UCSD-AML1 (cell line): ENCODE data around the gene TAS2R60.

Experiments
- DNase-seq: peaks from one replicate; lab custom pipeline; 2025; ENCODE audit not compliant: unreplicated experiment; lab: John Stamatoyannopoulos, UW

Gene TAS2R60

DNA sequence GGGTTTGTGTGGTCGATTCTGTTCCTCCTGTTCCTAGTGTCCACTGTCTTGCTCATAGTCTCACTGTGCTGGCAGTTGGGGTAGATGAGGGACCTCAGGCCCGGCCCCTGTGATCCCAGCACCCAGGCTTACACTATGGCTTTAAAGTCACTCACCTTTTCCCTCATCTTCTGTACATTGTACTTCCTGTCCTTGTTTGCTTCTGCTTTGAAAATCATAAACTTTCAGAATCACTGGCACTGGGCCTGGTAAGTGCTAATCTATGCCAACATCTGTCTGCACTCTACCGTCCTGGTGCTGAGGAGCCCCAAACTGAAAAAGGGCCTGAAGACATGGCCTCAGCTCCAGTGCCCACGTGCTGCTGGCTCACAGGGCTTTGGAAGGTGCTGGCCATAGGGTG is 5.7 kb upstream of the TAS2R60 start:
- DNase-seq, result no peak

DNA sequence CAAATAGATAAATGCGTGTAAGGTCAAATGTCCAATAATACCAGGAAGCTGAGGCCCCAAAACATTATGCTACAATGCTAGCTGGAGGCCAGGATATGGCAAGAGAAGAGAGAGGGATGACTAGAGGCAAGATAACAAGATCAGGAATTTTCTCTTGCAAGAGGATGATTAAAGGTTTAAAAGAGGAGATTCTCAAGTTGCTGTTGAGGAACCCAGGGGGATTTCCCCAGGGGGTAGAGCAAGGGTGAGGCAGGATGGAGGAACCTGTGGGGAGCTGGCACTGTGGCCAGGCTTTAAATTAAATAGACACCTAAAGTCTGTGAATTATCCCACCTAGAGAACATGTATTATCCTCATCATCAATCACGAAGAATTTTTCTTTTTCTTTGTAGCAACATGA is 3.4 kb upstream of the TAS2R60 start:
- no peak for DNase-seq

DNA sequence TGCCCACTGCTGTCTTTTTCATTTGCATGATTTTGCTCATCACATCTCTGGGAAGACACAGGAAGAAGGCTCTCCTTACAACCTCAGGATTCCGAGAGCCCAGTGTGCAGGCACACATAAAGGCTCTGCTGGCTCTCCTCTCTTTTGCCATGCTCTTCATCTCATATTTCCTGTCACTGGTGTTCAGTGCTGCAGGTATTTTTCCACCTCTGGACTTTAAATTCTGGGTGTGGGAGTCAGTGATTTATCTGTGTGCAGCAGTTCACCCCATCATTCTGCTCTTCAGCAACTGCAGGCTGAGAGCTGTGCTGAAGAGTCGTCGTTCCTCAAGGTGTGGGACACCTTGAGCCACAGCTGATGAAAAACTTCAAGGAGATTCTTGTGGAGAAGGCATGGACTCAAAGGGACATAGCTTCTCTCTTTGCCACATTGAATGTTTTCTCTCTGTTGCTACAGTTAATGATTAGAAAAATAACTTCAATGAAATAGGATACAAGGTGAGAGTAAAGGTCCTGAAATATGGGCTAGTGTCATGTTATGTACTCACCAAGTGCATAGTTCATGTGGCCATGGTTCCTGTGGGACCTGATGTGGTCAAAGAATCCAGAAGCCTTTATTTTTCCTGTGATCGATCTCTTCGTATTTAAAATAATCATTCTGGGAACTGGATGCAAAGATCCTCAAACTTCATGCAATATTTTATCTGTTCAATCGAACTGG is 970 bp downstream of the TAS2R60 start:
- DNase-seq, result no peak

DNA sequence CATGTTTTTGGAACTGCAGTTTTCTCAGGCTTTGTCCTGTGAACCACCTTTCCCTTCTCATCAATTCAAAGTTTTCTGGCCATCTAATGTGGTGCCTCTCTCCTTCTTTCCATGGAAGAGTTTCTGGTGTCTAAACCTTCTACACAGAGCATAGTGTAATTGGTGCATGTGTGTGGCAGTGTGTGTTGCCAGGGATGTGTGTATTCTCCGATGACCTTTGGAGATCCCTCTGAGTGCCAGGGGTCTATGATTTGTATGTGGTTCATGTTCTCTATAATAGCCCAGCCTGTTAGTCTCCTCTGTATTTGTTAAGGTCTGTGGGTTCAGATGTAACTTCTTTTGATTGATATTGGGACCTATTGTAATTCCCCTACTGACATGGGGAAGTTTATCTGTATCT is 1.5 kb downstream of the TAS2R60 start:
- DNase-seq, result no peak

DNA sequence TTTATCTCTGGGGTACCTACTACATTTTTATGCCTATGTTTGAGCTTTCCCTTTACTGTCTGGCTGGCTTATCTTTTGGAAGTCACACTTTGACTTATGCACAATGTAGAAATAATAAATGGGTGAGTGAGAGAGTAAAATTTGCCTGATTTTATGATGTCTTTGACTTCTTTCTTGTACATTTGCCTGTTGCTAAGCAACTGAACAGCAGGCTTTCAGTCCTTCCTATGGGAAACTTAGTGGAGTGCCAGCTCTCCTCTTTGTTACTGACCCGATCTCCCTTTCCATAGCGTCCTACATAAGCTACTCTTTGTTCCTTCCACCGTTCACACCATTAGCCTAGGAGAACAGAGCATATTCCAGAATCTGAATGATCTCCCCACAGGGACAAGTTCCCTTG is 4.2 kb downstream of the TAS2R60 start:
- DNase-seq, result no peak

DNA sequence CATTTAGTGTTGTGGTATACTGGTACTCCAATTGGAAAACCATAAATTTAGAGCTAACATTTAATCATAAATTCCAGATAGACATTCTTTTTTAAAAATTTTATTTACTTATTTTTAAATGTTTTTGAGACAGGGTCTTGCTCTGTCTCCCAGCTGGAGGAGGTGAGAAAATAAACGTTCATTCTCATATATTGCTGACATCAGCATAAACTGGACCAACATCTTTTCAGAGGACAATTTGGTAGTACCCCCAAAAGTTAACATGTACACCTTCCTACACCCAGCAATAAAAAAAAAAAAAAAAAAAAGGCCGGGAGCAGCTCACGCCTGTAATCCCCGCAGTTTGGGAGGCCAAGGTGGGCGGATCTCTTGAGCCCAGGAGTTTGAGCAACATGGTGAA is 5.2 kb downstream of the TAS2R60 start:
- DNase-seq, result no peak

DNA sequence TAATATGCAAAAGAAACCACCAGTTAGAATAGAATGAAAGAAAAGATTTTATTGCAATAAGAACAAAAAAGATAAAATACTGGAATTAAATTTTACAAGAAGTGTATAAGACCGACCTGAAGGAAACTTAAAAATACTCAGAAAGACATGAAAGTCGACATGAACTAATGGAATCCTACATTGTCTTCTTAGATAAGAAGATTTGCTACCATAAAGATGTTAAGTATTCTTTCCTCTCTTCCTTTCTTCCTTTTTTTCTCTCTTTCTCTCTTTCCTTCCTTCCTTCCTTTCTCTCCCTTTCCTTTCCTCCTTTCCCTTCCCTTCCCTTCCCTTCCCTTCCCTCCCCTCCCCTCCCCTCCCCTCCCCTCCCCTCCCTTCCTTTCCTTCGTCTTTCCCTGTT is 6.5 kb downstream of the TAS2R60 start:
- no peak for DNase-seq

DNA sequence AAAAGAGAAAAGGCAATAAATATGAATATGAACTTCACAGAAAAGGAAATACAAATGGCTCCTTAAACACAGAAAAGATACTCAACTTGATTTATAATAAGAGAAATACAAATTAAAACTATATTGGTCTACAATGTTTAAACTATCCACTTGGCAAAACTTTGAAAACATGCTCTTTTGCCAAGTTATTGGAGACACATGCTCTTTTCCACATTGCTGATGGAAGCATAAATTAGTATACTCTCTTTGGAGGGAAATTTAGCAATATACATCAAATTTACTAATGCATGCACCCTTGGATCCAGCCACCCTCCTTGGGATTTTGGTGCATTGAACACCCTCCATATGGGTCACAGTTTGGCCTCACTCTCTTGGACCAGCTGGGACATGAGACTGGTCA is 7.9 kb downstream of the TAS2R60 start:
- no peak for DNase-seq

DNA sequence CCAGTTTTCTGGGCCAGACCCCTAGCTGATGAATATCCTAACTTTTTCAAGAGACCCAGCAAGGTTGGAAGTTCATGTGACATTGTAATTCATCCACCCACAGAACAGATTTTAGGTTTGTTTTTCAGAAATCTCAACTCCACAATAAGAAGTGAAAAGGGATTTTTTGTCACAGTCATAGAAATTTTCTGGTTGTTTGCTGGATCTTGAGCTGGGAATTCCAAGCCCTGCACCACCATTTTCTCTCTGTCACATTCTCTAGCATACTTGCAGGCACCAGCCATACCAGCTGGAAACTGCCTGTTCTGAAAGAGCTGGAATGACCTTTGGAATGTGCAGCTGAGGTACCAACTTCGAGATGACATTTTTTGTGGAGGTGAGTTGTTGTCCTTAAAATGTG is 8.5 kb downstream of the TAS2R60 start:
- no peak for DNase-seq

DNA sequence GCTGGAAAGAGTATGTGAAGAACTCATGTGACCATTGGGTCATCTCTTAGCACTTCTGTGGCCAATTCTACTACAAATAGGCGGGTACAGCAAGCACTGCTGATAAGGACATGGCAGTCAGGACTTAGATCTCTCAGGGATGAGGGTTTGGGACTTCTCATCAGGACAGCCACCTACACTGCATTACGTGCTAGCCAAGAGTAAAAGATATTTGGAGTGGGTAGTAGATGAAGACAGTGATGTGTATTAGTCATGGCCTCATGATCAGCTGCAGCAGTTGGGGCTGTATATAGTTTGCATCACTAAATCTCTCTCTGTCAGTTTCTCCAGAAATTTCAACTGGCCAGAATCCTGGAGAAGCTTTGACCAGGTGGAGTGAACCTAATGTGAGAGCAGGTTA is 9.2 kb downstream of the TAS2R60 start:
- DNase-seq, result no peak

DNA sequence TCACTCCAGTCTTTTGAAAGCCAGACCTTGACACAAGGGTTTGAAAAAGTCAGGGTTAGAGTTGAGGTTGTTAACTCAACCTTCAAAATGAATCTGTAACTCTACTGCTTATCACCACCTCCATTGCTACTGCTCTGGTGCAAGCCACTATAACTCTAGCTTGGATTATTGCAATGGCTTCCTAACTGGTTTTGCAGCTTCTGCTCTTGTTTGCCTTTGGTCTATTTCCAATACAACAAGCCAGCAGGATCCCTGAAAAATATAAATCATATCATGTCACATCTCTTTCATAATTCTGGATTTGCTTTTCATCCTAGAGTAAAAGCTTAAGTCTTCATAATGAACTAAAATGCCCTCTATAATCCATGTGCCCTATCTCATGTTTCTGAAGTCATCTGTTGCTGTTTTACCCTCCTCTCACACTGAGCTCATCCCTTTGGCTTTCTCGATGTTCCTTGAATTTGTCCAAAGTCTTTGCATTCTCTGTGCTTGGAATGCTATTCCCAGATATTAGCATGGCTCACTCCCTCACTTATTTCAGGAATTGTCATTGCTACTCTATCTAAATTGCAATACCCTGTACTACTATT is 10.9 kb downstream of the TAS2R60 start:
- no peak for DNase-seq

DNA sequence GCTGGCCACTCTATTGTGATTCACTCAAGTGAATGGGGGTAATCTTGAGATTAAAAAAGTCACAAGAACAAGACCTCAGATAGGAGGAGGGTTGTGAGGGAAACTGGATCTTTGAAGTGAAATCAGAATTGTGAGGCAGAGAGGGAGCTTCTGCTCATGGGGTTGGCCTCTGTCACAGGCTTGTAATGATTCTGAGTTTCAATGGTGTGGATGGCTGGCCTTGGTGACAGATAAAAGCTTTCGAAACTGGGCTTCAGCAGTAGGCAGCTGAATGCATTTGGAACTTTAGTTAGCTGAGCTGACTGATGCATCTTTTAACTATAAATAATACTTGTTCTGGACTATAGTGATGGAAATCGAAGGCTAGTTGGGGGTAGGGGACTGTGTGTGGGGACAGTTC is 12.2 kb downstream of the TAS2R60 start:
- no peak for DNase-seq

DNA sequence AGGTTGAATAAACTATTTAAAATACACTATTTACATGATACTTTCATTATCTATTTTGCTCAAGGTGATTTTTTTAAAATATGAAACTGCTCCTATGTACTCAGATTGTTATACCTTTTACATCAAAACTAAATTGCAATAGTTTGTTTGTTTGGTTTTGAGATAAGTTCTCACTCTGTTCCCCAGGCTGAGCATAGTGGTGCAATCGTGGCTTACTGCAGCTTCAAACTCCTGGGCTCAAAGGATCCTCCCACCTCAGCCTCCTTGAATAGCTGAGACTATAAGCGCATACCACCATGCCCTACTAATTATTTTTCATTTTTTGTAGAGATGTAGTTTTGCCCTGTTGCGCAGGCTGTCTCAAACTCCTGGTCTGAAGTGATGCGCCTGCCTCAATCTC is 12.7 kb downstream of the TAS2R60 start:
- DNase-seq, result no peak

DNA sequence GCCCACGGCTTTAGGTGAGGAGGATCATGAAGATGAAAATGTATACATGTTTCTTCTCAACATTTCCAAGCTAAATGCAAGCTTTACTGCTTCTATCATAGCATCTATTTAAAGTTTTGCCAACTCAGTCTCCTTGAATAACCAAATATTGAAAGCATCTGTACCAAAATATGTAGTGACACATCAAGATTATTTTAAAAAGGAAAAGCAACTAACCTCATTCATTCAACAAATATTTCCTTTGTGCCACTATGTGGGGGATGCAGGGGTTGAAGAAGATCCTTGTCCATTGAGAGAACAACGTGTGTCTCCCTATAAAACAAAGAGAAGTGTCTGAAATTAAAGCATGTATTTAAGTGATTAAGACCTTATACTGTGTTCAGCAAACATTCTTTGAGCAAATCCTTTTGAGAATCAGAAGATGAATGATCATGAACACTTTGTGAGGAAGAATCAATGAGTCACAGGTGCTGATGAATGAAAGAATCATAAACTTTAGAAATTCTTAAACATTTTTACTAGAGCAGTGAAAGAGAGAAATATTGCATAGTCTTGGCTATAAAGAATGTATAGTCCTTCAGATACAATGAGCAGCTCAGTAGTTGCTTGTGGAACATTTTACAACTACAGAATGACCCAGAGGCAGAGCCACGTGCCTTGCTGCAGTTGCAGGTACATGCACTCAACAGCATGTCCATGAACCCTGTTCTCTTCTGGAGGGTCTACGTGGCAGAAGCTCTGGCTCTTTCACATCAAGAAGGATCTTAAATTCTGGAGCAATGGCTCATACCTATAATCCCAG is 13.9 kb downstream of the TAS2R60 start:
- no peak for DNase-seq

DNA sequence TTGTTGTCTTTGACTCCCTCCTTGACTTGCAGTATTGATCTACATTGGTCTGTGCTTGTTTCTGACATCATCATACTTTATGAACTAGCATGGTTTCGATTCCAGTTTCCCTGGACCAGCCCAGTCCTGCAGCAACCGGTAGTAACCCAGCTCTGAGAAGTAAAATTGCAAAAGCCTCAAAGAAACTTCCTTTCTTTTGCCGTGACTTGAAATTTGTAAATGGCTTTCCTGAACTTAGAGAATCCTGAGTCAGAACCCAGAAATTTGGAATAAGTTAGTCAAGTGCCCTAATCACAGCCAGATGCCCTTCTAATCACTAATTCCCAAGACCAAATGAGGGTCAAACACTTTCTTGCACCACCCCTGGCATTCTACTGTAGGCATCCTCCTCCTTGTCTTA is 15.0 kb downstream of the TAS2R60 start:
- DNase-seq, result no peak

DNA sequence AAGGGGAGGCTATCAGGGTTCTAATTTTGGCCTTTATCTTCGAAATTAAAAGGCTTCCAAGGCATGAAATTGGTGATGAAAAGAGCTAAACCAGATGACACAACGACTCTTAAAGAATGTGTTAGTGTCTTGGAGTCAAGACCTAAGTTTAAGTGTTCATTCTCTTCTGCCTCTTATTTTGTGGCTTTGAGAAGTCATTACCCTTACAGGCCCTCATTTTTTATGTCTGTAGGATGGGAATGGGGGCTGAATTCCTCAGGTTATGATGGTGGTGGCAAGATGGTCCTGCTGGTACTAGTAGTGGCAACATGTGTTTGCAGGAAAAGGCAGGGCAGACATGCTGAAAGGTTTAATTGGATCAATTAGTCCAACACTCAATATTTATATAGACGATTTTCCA is 15.4 kb downstream of the TAS2R60 start:
- DNase-seq, result no peak

DNA sequence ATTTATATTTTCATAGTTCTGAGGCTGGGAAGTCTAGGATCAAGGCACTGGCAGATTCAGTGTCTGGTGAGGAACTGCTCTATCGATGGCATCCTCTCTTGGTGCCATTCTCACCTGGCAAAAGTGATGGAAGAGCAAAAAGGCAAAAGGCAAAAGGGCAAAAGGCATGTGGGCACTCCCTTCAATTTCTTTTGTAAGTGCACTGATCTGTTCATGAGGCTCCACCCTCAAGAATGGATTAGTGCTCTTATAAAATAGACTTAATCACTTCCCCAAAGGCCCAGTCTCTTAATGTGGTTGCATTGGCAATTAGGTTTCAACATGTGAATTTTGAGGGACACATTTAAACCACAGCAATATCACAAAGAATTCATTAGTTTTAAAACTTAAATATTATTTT is 16.1 kb downstream of the TAS2R60 start:
- no peak for DNase-seq

DNA sequence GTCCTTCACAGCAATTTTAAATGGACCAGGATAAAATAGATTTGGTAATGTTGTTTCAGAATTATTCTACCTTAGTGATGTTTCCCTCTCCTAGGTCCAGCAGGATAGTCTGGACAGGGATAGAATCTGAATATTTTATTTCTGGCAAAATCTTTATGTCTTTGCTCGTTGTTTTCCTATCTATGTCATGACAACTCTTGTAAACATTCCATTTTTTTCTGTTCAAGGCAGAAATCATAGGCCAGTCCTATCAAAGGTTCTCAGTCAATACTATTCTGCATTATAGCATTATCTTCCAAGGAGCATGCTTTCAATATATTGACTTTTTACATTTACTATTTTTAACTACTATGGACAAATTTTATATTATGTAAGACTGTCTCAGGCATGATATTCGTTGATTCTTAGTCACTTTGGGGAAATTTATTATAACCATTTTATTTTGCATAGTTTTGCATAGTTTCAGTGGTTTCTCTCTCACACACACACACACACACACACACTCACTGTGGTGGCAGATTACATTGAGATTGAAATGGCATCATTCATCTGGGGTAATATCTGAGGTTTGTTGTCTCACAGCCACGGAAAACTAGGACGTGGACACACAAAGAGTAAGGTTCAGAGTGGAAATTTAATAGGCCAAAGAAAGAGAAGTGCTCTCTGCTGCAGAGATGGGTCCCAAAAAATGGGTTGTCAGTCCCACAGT is 17.2 kb downstream of the TAS2R60 start:
- no peak for DNase-seq

DNA sequence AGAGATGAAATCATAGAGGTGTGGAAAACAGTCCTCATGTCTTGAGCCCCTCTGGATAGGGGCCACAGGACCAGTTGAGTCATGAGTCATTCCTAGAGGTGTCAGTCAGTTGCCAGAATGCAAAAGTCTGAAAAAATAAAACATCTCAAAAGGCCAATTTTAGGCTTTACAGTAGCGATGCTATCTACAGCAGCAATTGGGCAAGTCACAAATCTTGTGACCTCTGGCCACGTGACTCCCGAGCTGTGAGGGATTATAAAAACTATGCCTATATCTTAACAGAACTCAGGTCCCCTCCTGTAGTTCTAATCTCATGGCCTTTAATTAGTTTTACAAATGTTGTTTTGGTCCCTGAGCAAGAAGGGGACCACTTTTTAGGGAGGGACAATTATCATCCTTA is 18.8 kb downstream of the TAS2R60 start:
- no peak for DNase-seq

DNA sequence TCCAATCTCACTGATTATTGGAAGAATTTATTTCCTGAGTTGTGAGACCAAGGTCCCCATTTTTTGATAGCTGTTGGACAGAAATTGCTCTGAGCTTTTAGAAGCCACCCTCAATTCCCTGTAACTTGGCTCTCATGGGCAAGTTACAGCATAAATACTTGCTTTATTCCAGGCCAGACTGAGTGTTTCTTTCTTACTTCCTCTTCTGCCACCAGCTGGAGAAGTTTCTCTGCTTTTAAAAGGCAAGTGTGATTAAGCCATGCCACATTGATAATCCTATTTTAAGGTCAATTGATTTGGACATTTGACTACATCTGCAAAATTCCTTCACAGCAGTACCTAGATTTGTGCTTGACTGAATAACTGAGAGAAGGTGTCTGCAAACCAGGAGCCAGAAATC is 20.3 kb downstream of the TAS2R60 start:
- no peak for DNase-seq

DNA sequence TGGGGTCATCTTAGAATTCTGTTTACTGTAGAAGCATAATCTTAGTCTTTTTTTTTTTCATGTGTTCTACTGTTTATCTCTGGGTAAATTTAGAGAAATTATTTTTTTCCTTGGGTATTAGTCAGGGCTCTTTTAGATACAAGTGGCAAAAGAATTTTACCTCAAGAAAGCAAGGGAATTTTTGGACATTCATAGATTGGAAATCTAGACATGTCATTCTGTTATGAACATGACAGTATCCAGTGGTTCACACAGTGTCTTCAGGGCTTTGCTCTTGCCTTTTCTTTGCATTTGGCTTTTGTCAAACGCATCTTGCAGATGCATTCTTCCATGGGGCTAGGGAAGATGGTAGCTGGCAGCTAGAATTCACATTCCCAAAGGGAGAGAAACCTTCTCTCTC is 20.7 kb downstream of the TAS2R60 start:
- DNase-seq, result no peak

DNA sequence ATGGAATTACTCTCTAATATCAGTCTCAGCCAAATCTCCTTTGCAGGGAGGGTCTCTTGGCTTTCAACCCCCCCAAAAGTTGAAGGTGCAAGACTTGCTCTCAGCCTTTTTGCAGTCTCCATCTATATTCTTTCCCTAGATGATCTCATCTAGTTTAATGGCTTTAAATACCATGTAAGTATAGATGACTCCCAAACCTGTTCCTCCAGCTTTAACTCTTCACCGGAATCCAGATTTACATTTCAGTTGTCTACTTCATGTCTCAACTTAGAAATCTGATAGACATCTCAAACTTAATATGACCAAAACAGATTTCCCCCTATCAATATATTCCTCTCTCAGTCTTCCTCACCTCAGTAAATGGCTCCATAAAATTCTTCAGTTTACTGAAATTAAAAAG is 24.5 kb downstream of the TAS2R60 start:
- no peak for DNase-seq
